ENCODE measurements around the gene TMEM108.
"Not testable (repeated sequence)": the region's sequence is repeated elsewhere in the genome, so short reads cannot be mapped to it uniquely, and the experiment has no call there.

GRCh38 chr3:133015573-133015972 is 22.6 kb upstream of the TMEM108 start:
- TF ChIP-seq YY1 (IDR thresholded peaks at IDR 0.05; ENCODE audit: insufficient read depth, insufficient read length); ZNF274 (IDR thresholded peaks at IDR 0.05; ENCODE audit: low read depth, low read length); SUZ12 (IDR thresholded peaks at IDR 0.05; ENCODE audit: extremely low read depth, insufficient read depth, insufficient read length): not testable (repeated sequence)

Measured in NT2/D1 (cell line).